ENCODE results near the gene TRIB2.

Gene TRIB2

DNA sequence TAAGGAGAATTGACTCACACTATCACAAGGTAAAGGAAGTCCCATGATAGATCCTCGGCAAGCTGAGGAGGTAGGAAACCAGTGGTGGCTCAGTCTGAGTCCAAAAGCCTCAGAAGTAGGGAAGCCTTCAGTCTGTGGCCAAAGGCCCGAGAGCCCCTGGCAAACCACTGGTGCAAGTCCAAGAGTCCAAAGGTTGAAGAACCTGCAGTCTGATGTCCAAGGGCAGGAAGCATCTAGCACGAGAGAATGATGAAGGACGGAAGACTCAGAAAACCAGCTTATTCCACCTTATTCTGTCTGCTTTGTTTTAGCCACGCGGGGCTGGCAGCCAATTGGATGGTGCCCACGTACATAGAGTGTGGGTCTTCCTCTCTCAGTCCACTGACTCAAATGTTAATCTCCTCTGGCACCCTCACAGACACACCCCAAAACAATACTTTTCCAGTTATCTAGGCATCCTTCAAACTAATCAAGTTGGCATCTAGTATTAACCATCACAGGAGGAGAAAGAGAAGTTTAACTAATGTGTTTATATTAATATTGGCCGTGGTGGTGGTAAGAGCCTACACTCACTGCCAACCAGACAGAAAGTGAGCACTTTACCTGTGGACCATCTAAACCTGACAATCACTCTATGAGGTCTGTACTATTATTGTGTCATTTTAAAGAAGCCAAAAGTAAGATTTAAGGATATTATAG, 8.1 kb upstream of the TRIB2 start:
- TF ChIP-seq, protein P1, sequence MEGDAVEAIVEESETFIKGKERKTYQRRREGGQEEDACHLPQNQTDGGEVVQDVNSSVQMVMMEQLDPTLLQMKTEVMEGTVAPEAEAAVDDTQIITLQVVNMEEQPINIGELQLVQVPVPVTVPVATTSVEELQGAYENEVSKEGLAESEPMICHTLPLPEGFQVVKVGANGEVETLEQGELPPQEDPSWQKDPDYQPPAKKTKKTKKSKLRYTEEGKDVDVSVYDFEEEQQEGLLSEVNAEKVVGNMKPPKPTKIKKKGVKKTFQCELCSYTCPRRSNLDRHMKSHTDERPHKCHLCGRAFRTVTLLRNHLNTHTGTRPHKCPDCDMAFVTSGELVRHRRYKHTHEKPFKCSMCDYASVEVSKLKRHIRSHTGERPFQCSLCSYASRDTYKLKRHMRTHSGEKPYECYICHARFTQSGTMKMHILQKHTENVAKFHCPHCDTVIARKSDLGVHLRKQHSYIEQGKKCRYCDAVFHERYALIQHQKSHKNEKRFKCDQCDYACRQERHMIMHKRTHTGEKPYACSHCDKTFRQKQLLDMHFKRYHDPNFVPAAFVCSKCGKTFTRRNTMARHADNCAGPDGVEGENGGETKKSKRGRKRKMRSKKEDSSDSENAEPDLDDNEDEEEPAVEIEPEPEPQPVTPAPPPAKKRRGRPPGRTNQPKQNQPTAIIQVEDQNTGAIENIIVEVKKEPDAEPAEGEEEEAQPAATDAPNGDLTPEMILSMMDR (IDR thresholded peaks at IDR 0.05), result no peak
- Histone ChIP-seq H3K9ac (no peak overlapping the region), H3K27ac (no peak overlapping the region)

DNA sequence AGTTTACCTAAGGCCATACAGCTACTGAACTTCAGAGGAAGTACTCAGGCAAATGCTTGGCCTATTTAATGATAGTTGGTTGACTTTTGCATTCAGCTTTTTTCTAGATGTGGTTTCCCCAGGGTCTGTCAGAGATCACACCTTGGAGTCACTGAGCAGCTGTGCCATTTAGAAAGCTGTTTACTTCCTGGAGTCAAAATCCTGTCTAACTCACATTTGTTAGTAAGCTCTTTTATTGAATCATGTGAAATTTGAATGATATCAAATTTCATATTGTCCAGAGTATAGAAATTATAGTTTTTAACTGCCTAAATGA, 7.6 kb upstream of the TRIB2 start:
- H3K9me3 ChIP-seq (ENCODE audit: control insufficient read depth, low read length), result no peaks in the 10 kb centered on the region
- H3K27ac ChIP-seq, result no peak overlapping the region
- no peaks in the 10 kb centered on the region for H3K27me3 ChIP-seq (ENCODE audit: control insufficient read depth, insufficient read depth, low read length)
- TF ChIP-seq, protein P1 (IDR thresholded peaks at IDR 0.05), result no peak
- H3K4me2 ChIP-seq (ENCODE audit: low read length), result no peak overlapping the region
- H3K9ac ChIP-seq, result no peak overlapping the region
- no peaks in the 10 kb centered on the region for H3K36me3 ChIP-seq (ENCODE audit: control insufficient read depth, insufficient read depth, low read length)
- H3K4me1 ChIP-seq, result peaks cover 4% of the 10 kb centered on the region
- no peak overlapping the region for H2AFZ ChIP-seq
- no peaks in the 10 kb centered on the region for H3K79me2 ChIP-seq
- H3K4me3 ChIP-seq (ENCODE audit: low read depth, low read length), result no peak overlapping the region

More for the DNA sequence above, 8.1 kb upstream of the TRIB2 start:
- peaks cover 4% of the 10 kb centered on the region for H3K4me1 ChIP-seq
- H3K9me3 ChIP-seq (ENCODE audit: control insufficient read depth, low read length), result no peaks in the 10 kb centered on the region
- H3K79me2 ChIP-seq, result no peaks in the 10 kb centered on the region
- no peaks in the 10 kb centered on the region for H3K36me3 ChIP-seq (ENCODE audit: control insufficient read depth, insufficient read depth, low read length)
- H2AFZ ChIP-seq, result no peak overlapping the region
- H3K4me3 ChIP-seq (ENCODE audit: low read depth, low read length), result no peak overlapping the region
- H3K4me2 ChIP-seq (ENCODE audit: low read length), result no peak overlapping the region
- H3K27me3 ChIP-seq (ENCODE audit: control insufficient read depth, insufficient read depth, low read length), result no peaks in the 10 kb centered on the region

DNA sequence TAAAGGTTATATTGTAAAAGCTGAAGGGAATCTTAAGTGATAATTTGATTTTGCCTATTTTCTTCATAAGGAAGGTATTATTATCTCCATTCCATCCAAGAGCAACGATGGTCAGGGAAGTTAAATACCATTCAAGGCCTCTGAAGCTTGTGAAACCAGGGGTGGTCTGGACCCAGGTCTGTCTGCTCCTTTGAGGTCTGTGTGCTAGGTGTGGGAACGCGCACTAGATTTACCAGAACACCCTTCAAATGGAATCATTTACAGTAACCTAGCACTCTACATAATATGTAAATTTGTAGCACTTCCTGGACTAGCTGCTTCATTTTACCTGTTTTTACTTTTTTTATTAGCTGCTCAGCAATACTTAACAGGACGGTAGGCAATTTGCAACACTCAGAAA, 6.4 kb upstream of the TRIB2 start:
- no peak overlapping the region for H3K4me2 ChIP-seq (ENCODE audit: low read length)
- no peak overlapping the region for H3K27ac ChIP-seq
- H3K27me3 ChIP-seq (ENCODE audit: control insufficient read depth, insufficient read depth, low read length), result no peaks in the 10 kb centered on the region
- TF ChIP-seq, protein P1 (IDR thresholded peaks at IDR 0.05), result no peak
- no peak overlapping the region for H3K4me3 ChIP-seq (ENCODE audit: low read depth, low read length)
- no peak overlapping the region for H2AFZ ChIP-seq
- H3K9me3 ChIP-seq (ENCODE audit: control insufficient read depth, low read length), result no peaks in the 10 kb centered on the region
- no peaks in the 10 kb centered on the region for H3K36me3 ChIP-seq (ENCODE audit: control insufficient read depth, insufficient read depth, low read length)
- H3K9ac ChIP-seq, result no peak overlapping the region
- H3K79me2 ChIP-seq, result no peaks in the 10 kb centered on the region
- peaks cover 9% of the 10 kb centered on the region for H3K4me1 ChIP-seq

DNA sequence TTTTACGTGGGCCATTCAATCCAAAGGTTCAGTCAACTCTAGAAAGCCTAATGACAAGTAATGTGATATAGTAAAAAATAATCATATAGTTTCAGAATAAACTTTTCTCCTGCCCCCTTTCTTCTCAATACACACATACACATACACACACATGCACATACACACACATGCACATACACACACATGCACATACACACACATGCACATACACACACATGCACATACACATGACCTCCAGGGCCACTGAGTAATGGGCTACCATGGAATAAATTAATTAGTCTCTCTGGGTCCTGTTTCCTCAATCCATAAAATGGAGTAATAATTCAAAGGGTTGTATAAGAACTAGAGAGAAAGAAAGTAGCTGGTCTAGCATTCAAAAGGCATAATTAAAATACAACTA, 5.4 kb upstream of the TRIB2 start:
- Histone ChIP-seq H3K4me2 (ENCODE audit: low read length) (no peak overlapping the region), H3K9ac (no peak overlapping the region), H3K4me1 (peaks cover 13% of the 10 kb centered on the region), H3K9me3 (ENCODE audit: control insufficient read depth, low read length) (no peaks in the 10 kb centered on the region), H3K4me3 (ENCODE audit: low read depth, low read length) (no peak overlapping the region), H3K27me3 (ENCODE audit: control insufficient read depth, insufficient read depth, low read length) (no peaks in the 10 kb centered on the region), H3K27ac (no peak overlapping the region), H2AFZ (no peak overlapping the region), H3K36me3 (ENCODE audit: control insufficient read depth, insufficient read depth, low read length) (no peaks in the 10 kb centered on the region), H3K79me2 (no peaks in the 10 kb centered on the region)
- TF ChIP-seq, protein P1 (IDR thresholded peaks at IDR 0.05), result no peak

DNA sequence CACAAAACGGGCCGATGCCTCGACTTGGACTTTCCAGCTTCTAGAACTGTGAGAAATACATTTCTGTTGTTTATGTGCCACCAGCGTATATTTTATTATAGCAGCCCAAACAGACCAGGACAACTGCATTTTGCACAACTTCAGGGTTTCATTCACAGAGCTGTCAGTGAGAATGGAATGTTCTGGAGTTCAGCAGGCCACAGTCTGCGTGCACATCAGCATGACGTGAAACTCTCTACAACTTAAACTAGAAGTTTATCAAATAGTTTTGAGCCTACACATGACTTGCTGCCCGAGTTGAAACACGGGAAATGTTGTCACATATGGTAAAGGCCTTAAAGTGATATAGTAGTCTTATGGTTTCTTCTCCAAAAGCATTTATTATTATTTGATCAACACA, 3.9 kb upstream of the TRIB2 start:
- Histone ChIP-seq H3K4me2 (ENCODE audit: low read length) (no peak overlapping the region), H3K9ac (no peak overlapping the region)

More for the DNA sequence above, 3.9 kb upstream of the TRIB2 start:
- Histone ChIP-seq H3K36me3 (ENCODE audit: control insufficient read depth, insufficient read depth, low read length) (no peaks in the 10 kb centered on the region), H3K4me1 (peaks cover 13% of the 10 kb centered on the region), H2AFZ (no peak overlapping the region), H3K4me3 (ENCODE audit: low read depth, low read length) (no peak overlapping the region), H3K9me3 (ENCODE audit: control insufficient read depth, low read length) (no peaks in the 10 kb centered on the region), H3K27ac (no peak overlapping the region), H3K79me2 (peaks cover 3% of the 10 kb centered on the region), H3K27me3 (ENCODE audit: control insufficient read depth, insufficient read depth, low read length) (no peaks in the 10 kb centered on the region)
- TF ChIP-seq, protein P1 (IDR thresholded peaks at IDR 0.05), result no peak
